NCI-H82 treated with DMSO at 0.1 percent for 48 hours (cell line): Measurements from ENCODE around the gene EEPD1.
A peak's percentile ranks its signal among the peaks of the same experiment; 100 is the strongest.
"Not testable (repeated sequence)": the region's sequence is repeated elsewhere in the genome, so short reads cannot be mapped to it uniquely, and the experiment has no call there.

ENCODE experiments used
- DNase-seq: peaks from one replicate; lab custom pipeline; 2025; ENCODE audit not compliant: unreplicated experiment; lab: John Stamatoyannopoulos, UW

The EEPD1 gene

DNA sequence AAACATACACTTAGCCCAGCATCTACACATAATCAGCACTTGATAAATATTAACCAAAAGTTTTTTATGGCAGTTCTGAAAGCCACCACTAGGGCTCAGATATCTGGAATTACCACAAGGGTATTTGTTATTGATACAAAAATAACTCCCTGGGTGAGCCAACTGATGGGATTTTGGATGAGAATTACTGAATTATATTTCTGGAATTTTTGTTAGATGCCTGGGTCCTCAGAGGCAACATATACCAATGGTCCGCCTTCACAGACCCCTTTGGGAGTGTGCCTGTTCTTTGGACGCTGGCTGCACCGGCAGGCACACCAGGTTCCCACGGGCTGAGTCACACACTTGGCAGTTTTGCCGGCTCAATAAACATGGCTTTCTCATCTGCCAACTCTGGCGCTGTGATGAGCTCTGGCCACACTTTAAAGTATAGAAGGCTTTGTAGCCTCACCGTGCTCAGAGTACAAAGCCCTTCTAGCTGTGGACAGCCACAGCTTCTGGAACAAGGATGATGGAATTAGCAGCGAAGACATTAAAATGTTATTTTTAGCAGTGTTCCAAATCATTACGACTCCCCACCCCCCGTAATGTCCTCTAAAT lies 24.5 kb upstream of the EEPD1 start:
- no peak for DNase-seq

DNA sequence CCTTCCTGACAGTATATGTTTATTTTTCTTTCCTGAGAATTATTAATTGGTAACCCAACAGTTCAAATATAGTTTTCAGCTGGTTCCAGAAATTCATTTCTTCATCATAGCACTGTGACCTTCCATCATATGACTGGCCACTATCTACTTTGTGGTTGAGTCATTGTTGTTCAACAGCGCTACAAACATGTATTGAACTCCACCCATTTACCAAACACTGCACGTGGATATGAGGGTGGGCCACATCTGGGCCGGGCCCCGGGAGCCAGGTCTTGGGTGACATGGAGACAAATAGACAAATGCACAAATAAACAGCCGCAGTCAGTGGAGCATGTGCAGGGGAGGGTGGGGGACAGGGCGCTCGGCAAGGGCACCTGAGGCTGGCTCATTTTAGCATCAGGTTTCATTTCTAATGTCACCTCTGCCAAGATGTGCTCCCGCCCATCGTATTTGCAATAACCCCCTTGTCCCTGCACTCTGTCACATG lies 24.0 kb upstream of the EEPD1 start:
- no peak for DNase-seq

DNA sequence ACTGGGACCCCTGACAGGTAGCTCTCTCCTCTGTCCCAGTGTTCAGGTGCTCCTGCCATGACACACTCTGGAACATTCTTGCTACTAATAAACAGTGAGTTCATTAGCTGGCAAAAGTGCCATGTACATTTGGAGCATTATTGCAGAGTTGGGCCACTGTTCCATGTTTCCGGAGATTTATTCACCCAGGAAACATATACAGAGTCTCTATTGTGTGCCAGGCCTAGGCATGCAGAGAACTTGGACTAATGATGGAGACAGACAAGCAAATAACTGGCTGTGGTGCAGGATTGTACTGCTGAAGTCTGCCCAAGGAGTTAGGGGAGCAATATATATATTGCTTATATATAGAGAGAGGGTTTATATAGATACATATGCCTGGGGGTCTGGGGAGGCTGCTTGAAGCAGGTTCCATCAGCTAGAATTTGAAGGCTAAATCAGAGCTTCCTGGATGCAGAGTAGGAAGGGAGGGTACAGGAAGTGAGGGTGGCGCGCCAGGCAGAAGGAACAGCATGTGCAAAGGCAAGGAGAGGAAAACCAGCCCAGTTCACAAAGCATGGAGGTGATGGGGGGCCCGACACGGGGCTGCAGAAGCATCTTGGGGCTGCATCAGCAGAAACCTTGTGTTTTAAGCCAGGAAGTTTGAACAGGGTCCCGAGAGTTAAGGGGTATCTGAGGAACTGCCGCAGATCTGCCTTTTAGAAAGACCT lies 22.7 kb upstream of the EEPD1 start:
- no peak for DNase-seq

DNA sequence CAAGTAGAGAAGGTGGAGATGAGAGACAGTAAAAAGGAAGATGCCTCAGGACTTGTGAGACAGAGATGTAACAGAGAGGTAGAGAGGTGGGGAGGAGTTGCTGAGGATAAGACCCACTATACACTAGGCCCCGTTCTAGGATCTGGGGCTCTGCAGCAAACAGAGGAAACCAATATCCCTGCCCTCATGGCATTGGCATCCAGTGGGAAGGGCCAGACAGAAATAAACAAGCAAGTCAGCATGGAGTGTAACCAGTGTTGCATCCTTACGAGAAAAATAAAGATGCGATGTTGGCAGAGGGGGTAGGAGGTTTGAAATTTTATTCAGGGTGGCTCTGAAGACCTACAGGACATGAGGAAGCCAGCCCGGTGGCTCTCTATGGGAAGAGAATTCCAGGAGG lies 22.0 kb upstream of the EEPD1 start:
- DNase-seq, result no peak

DNA sequence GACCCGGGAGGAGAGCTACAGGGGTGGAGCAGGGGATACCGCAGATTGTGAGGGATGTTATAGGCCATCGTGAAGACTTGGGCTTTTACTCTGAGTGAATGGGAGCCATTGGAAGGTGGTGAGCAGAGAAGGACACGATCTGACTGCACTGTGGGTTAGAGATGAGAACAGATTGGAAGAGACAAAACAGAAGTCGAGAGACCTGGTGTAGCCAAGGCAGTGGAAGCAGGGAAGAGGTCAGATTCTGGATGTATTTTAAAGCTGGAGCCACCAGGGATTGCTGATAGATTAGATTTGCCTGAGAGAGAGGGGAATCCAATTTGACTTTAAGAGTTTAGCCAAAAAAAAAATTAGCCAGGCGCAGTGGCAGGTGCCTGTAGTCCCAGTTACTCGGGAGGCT lies 21.6 kb upstream of the EEPD1 start:
- DNase-seq, result peak; percentile 16

DNA sequence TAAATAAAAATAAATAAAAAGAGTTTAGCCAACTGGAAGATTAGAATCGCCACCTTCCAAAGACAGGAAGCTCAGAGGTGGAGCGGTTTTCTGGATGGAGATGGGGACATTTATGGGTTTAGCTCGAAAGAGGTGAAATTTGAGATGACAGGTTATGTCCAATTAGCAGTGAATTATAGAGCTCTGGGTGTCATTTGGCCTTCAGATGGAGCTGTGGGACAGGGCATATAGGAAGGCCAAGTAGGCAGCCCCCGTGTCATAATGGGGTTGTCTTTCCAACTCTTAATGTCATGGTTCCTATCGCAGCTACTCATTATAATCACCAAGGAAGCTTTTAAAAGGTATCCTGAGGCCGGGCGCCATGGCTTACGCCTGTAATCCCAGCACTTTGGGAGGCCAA lies 21.0 kb upstream of the EEPD1 start:
- DNase-seq, result no peak

DNA sequence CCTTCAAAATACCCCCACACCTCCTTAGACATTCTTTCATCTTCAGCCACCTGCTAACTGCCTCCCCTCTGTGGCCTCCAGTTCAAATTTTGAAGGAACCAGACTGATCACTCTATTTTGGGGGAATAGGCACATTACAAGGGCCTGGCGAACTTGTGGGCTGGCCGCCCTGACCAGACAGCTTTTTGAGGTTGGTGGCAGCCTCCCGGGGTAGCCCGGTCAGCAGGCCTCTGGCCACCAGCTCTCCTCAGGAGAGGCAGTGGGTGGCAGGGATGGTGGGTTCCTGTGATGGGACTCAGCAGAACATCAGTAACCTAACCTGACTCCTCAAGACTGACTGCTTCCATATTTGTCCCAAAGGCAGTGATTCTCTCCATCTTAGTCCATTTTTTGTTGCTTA lies 17.4 kb upstream of the EEPD1 start:
- no peak for DNase-seq

DNA sequence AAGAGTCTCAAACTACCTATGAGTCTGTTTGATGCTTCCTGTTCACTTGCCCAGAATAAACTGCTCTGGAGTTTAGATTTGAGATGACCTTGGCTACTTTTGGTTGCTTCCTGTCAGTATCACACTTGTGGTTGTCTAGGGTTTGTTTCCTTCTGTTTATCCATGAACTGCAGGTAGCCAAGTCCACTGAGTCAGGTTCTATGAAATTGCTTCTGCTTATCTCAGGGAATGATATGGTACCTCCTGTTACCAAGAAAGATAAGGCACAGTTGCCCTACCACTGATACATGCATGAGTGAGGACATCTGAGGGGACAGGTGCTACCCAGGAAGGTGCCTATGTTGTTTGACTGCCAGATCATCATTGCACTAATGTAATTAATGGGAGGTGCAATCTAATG lies 15.8 kb upstream of the EEPD1 start:
- DNase-seq, result no peak

DNA sequence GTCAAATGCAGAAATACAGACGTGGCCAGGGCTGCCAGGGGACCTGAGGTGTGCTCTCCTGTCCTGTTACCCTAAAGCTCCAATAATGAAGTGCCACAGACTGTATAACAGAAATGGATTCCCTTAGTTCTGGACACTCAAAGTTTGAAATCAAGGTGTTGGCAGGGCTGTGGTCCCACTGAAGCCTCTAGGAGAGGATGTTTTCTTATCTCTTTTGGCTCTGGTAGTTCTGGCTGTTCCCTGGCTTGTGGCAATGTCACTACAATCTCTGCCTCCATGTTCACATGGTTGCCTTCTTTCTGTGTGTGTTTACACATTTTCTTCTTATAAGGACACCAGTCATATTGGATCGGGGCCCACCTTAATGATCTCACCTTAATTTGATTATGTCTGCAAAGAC lies 15.3 kb upstream of the EEPD1 start:
- no peak for DNase-seq

DNA sequence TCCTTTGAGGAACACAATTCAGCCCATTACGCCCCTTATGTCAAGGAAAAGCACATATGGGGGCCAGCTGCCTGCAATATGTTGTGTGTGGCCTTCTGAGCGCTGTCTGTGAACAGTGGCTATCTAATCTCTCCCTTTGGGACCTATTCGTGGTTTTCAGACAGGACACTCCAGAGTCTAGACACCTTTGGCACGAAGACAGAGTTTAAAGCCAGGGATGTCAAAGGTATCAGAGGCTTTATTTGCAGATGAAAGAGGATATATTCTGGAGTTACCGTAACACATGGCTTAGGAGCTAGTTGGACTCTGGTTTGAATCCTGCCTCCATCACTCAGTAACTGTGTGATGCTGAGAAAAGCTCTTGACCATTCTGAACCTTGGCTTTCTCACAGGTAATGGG lies 14.8 kb upstream of the EEPD1 start:
- DNase-seq, result no peak

DNA sequence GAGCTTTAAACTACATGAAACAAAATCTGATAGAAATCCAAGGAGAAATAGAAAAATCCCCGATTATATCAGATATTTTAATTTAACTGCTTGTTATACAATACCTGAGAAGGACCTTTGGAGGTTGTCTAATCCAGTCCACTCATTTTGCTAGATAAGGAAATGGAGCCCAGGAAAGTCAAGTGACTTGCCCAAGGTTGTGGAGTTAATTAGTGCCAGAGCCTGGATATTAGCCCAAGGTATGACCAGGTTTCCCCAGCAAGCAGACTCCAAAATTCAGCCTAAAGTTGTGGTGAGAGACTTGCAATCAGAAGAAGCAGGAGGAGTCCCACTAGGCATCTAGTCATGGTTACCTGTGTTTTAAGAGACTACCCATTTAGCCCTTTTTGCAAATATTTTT lies 11.7 kb upstream of the EEPD1 start:
- no peak for DNase-seq

DNA sequence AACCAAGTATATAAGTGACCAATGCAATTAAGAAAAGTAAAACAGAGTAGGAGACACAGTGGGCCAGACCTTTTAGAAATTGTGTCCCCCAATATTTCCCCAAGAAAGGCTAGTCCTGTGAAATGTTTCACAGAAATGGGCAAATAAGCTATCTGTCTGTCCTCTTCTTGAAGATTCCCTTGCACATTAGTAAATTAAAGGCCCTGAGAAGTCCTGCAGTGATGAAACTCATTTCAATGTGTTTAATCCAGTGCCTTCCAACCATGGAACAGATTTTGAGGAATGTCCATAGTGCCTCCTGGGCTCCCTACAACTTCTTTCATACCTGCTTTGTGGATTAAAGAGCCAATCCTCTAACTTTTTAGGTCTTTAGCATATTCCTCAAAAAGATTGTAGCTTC lies 11.2 kb upstream of the EEPD1 start:
- no peak for DNase-seq

DNA sequence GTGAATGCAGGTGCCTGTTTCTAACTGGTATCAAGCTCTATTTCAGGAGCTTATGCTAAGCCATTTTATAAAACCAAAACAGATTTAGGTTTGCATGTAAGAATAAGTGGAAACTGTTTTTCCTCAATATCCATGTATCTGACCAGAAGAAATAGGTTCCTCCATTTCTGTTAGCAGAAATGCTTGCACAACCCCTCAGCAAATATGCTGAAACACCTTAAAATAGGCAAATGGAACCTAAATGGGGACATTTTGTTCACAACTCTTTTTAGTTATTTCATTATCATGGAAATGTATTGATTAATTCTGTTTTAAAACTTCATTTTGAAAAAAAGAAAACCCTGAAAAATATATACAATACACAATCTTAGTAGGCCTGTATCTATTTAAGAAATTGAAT lies 8.9 kb upstream of the EEPD1 start:
- no peak for DNase-seq

DNA sequence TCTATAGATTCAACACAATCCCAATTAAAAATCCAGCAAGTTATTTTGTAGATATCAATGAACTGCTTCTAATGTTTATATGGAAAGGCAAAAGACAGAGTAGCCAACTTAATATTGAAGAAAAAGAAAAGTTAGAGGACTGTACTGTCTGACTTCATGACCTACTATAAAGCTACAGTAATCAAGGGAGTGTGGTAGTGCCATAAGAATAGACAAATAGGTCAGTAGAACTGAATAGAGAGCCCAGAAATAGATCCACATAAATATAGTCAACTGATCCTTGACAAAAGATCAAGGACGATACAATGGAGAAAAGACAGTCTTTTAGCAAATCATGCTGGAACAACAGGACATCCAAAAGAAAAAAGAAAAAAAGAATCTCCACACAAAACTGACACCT lies 7.4 kb upstream of the EEPD1 start:
- DNase-seq, result no peak

DNA sequence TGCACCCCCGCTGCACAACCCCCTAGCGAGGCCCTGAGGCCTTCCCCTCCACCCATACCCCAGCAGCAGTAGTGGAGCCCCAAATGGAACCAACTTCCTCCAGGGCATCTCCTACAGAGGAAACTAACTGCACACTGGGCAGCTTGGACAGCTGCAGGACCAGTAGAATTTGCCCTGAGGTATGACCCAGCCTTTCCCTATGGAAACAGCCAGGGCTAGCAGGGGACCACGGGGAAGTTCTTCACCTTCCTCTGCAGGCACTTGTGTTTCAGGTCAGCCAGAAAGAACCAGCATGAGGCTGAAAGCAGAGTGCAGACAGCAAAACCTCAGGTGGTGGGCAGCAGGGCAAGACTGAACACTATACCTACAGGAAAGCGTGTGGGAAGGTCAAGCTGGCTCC lies 5.7 kb upstream of the EEPD1 start:
- no peak for DNase-seq

DNA sequence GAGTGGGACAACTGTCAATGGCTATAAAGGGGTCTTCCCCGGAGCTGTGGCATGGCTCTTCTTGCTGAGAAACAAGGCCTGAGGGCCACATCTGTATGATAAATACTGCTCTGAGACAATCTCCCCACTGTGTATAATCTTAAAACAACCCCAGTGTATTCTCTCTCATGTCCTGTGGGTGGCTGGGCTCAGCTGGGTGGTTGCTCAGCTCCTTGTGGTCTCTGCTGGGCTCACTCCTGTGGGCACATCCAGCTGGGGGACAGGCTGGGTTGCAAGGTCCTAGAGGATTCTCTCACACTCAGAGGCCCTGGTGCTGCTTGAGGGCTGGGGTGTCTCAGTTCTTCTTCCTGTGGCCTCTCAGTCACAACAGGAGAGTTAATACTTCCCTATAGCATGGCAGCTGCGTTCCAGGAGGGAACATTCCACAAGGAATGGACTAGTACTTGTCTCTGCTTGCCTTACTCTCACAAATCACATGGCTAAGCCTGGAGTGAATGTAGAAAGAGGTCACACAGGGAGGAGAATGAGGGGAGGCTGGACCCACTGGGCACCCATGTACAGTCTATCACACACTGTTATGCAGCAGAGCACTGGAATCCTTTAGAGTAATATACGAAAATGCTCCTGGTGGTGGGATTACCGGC lies 4.5 kb upstream of the EEPD1 start:
- no peak for DNase-seq

DNA sequence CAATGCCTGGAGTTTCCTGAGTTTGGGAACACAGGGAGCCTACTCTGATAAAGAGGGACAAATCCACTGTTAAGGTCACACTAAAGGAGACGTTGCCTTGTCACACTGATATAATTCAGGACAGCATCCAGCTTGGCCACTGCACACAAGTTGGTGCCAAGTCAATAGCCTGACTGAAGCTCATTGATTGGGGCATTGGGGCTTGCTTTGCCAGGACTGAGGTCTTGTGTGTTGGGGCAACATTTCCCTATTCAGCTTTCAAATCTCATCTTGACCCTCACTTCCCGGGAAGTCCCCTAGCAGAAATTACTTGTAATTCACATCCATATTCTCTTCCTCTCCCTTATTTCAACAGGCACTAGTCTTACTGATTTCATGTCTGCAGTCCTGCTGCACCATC lies 3.8 kb upstream of the EEPD1 start:
- not testable (repeated sequence) for DNase-seq

DNA sequence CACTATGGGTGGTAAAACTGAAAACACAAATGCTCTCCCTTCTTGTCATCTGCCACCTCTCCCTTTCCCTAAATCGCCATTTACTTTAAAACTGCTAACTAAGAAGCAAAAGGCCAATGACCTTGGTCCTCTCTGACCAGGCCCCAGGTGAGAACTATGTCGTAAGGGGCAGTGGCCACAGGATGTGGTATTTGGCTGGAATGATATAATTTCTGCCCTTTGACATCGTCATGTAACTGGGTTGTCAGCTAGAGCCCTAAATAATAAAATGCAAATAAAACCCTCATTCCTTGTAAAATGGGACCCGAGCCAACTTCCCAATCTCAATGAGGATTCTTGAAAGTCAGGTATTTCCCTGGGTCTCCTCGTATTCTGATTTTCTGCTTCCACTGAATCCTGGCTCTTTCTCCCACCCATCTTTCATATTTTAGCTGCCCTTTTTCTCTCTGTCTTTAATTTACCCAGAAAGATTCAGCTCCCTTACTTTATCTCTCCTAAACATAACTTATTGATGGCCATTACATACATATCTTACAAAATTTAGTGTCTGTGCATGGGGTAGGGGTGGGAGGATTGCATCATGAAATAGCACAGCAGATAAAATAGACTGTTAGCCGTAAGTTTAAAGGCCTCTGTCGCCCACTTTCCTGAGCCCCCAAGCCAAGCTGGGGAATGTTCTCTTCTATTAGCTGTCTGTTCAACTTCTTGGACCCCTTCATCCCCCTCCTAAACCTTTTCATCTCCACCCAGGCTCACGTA lies 3.2 kb upstream of the EEPD1 start:
- DNase-seq, result no peak

DNA sequence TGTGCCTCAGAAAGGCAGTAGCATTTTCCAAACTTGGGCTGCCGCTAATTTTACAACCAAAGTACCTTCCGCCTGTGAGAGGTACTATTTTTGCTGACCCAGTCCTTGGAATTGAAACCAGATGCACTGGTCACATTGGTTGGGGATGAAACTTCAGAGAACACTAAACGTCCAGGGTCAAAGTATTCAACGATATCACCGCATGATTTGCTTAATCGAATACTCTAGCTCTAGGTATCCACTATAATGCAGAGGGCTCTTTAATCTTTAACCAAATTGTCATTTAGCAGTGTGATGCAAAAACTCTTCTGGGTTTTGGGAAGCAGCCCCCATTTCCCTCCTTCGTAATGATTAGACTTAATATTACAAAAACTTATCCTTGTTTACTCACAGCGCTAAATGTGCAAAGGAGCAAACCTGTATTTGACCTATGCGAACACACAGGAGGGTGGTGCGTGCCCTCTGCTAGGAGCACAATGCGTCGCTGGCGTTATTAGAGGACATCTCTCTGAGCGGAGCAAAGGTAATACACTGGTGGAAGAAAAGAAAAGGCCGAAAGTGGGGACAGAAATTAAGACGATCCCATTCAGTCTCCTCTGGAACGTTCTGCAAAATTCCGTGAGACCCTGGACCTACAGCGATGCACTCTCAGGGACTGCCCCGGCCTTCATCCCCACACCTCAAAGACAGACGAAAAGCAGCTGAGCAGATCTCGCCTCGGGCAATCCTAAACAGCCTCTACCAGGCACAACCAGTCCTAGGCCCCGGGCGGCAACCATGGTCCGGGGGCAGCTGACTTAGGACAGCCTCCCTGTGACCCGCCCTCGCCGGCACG lies 916 bp upstream of the EEPD1 start:
- DNase-seq, result no peak

DNA sequence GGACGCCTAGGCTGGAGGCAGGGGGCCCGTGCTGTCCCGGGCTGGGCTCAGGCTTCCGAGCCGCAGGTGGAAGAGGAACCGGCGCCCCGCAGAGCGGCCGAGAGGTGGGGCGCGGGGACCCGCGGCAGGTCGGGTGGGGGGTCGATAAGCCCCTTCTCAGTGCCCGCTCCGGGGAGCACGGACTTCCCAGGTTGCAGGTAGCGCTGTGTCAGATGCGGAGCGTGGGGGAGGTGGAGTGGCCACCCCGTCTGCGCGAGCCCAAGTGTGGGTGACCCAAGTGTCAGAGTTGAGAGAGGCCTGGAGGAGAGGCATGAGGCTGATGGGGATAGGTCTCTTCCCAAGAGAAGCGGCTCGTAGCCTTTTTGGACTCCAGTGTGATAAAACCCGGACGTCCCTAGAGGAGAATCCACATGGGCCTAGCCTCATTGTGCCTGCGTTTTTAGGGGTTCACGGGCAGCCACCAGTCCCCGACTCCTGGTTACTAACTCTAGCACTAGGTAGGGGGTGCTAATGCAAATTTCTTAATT lies 580 bp downstream of the EEPD1 start:
- DNase-seq, result no peak
